Testis (tissue), 3 donors: Measurements from ENCODE around the gene CYP1A1. TPM values are rescaled to one million over a fixed set of nuclear protein-coding genes. Genes with fewer than 3 reads are reported as not detected.
"Not testable (repeated sequence)": the region's sequence is repeated elsewhere in the genome, so short reads cannot be mapped to it uniquely, and the experiment has no call there.

ENCODE experiments used
- DNase-seq: peaks from one replicate; pipeline ENCODE4 v3.0.0-alpha.2; 2019
- H3K27ac ChIP-seq, 2 donors: fragments of 200-600 bp; sonication (generic); one replicate each; pipeline ENCODE4 v1.5.1; 2019
- H3K27me3 ChIP-seq: fragments of 200-600 bp; sonication (generic); one replicate; pipeline ENCODE4 v1.5.1; 2019
- H3K36me3 ChIP-seq: fragments of 200-600 bp; sonication (generic); one replicate; pipeline ENCODE4 v1.5.1; 2017; ENCODE audit warnings: low read depth; ENCODE audit errors: missing control alignments
- H3K4me1 ChIP-seq: fragments of 200-600 bp; sonication (generic); one replicate; pipeline ENCODE4 v1.5.1; 2019
- H3K4me3 ChIP-seq, 2 donors: fragments of 200-600 bp; sonication (generic); one replicate each; pipeline ENCODE4 v1.5.1; 2017 to 2019
- H3K9me3 ChIP-seq: fragments of 200-600 bp; sonication (generic); one replicate; pipeline ENCODE4 v1.5.1; 2017
- CTCF ChIP-seq, 3 experiments: fragments of 450-650 bp in 2 of 3; fragments of 200-600 bp in 1 of 3; sonication (generic) in 1 of 3; IDR thresholded peaks; one replicate each; pipeline ENCODE4 v1.5.1; 2016 to 2019; ENCODE audit warnings: antibody characterized with exemption in 3 of 3, mild to moderate bottlenecking in 2 of 3, moderate library complexity in 1 of 3
- POLR2A ChIP-seq: fragments of 450-650 bp; IDR thresholded peaks from one replicate; pipeline ENCODE4 v1.6.1; 2017; ENCODE audit warnings: antibody characterized with exemption, mild to moderate bottlenecking, moderate library complexity
- WGBS, 2 donors: methylation state at CpG; one replicate each; pipeline ENCODE4 v1.1.5; 2018; 5-methylcytosine and 5-hydroxymethylcytosine counted together
- intact Hi-C: fragments of 100-400 bp; cut with DNase I; formaldehyde crosslinking; loops from one replicate; pipeline ENCODE4 v1.15.1; 2023; ENCODE audit warnings: low total_unique reads
- polyA plus RNA-seq: library from polyadenylated mRNA; stranded (reverse); fragments of 350-450 nt; fragmentation: Illumina TruSeq; extraction: RNeasy Lipid Tissue Mini Kit (QIAGEN cat#74804); gene quantifications from one replicate; pipeline ENCODE4 v1.2.3, GENCODE V29; 2014; ENCODE audit warnings: low read depth, low replicate concordance; ENCODE audit not compliant: insufficient read depth
- total RNA-seq, 2 donors: library from RNA; depleted of rRNA; stranded (reverse); fragments of >200 nt; gene quantifications; one replicate each; pipeline ENCODE4 v1.2.3, GENCODE V29; 2016

Gene CYP1A1
- total and polyA plus RNA-seq, 3 donors from 2014 or later = 0.19 to 5.6 (median 0.31) TPM

- TF ChIP-seq CTCF (IDR thresholded peaks at IDR 0.05) (no peak), POLR2A (no peak)
- Histone ChIP-seq H3K4me1 (peaks cover 9% of the 10 kb centered on the region), H3K27ac (no peak overlapping the region), H3K9me3 (no peaks in the 10 kb centered on the region), H3K36me3 (no peaks in the 10 kb centered on the region), H3K27me3 (no peaks in the 10 kb centered on the region), H3K4me3 (no peak overlapping the region)
- intact Hi-C loops = no loop called here
- no peak for DNase-seq
- WGBS, 2 donors = 84 to 93% methylated on average over 5 to 7 of the region's 7 CpGs
Observed at GRCh38 chr15:74730619-74731316, 5.4 kb upstream of the CYP1A1 start.

- WGBS, 2 donors = 55 to 63% methylated on average over 6 of the region's 6 CpGs
- H3K36me3 ChIP-seq, H3K27me3 ChIP-seq, DNase-seq, intact Hi-C loops, H3K27ac ChIP-seq, H3K4me3 ChIP-seq, H3K9me3 ChIP-seq: not testable (repeated sequence)
- peaks cover 12% of the 10 kb centered on the region for H3K4me1 ChIP-seq
Observed at GRCh38 chr15:74729372-74729771, 4.0 kb upstream of the CYP1A1 start.

DNA sequence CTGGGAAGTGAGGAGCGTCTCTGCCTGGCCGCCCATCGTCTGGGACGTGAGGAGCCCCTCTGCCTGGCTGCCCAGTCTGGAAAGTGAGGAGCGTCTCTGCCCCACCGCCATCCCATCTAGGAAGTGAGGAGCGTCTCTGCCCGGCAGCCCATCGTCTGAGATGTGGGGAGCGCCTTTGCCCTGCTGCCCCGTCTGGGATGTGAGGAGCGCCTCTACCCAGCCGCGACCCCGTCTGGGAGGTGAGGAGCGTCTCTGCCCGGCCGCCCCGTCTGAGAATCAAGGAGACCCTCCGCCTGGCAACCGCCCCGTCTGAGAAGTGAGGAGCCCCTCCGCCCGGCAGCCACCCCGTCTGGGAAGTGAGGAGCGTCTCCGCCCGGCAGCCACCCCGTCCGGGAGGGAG, 3.4 kb upstream of the CYP1A1 start:
- H3K36me3 ChIP-seq, H3K27me3 ChIP-seq, DNase-seq, intact Hi-C loops, H3K9me3 ChIP-seq, H3K27ac ChIP-seq, H3K4me3 ChIP-seq: not testable (repeated sequence)
- WGBS, 2 donors = 61% methylated on average over 24 of the region's 30 CpGs; no CpG with 5 or more reads in 1 of the 2 donors
- H3K4me1 ChIP-seq = peaks cover 12% of the 10 kb centered on the region

- intact Hi-C loops = no loop called here
- DNase-seq = peak; percentile 19
- no peak for TF ChIP-seq POLR2A
- TF ChIP-seq CTCF (IDR thresholded peaks at IDR 0.05) = no peak
- no peaks in the 10 kb centered on the region for H3K9me3 ChIP-seq
- WGBS, 2 donors = 46 to 48% methylated on average over 6 to 7 of the region's 7 CpGs
- no peaks in the 10 kb centered on the region for H3K36me3 ChIP-seq
- H3K27ac ChIP-seq = no peak overlapping the region
- no peak overlapping the region for H3K4me3 ChIP-seq
- no peaks in the 10 kb centered on the region for H3K27me3 ChIP-seq
- H3K4me1 ChIP-seq = peaks cover 12% of the 10 kb centered on the region
Observed at GRCh38 chr15:74727727-74728126, 2.4 kb upstream of the CYP1A1 start.

DNA sequence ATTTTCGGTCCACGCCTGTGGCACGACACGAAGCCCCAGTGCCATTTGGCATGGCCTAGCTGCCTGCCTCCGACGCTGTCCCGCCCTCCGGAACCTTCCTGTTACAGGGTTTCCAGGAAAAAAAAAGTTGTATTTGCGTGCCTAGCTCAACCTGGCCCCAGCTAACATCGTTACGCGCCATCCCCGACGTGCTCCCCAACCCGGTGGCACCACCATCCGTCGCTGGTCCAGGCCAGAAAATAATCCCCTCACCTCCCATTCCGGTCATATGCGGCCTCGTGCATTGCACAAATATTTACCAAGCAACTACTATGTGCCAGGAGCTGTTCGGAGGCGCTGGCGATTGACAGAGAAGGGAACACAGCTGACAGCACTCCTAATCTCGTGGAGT, 1.4 kb upstream of the CYP1A1 start:
- no peaks in the 10 kb centered on the region for H3K36me3 ChIP-seq
- intact Hi-C loops = no loop called here
- 19 to 37% methylated on average over 22 to 24 of the region's 24 CpGs for WGBS, 2 donors
- H3K4me3 ChIP-seq = peak overlapping the region; percentile 54 to 59
- no peaks in the 10 kb centered on the region for H3K9me3 ChIP-seq
- H3K27ac ChIP-seq = no peak overlapping the region
- peaks cover 12% of the 10 kb centered on the region for H3K4me1 ChIP-seq
- H3K27me3 ChIP-seq = no peaks in the 10 kb centered on the region
- DNase-seq = no peak
- TF ChIP-seq CTCF (IDR thresholded peaks at IDR 0.05) (no peak), POLR2A (no peak)
